GM12891 (cell line): Measurements from ENCODE around the gene RAB1A.

Experiments
- PAX5 ChIP-seq: IDR thresholded peaks from 2 replicates; pipeline ENCODE4 v1.6.1; 2011; ENCODE audit warnings: low read length, moderate library complexity, mild to moderate bottlenecking; ENCODE audit not compliant: insufficient read depth, severe bottlenecking
- POLR2A ChIP-seq: IDR thresholded peaks from 2 replicates; pipeline ENCODE4 v1.6.1; 2011; ENCODE audit warnings: low read depth, low read length, control low read depth
- POLR2AphosphoS5 ChIP-seq: IDR thresholded peaks from 2 replicates; pipeline ENCODE4 v1.6.1; 2011; ENCODE audit warnings: low read depth, low read length, control low read depth
- POU2F2 ChIP-seq: IDR thresholded peaks from 2 replicates; pipeline ENCODE4 v1.6.1; 2011; ENCODE audit warnings: low read depth, mild to moderate bottlenecking, control low read depth, low read length, moderate library complexity
- SPI1 ChIP-seq: IDR thresholded peaks from 2 replicates; pipeline ENCODE4 v1.6.1; 2011; ENCODE audit warnings: low read depth, low read length, control low read depth
- TAF1 ChIP-seq: IDR thresholded peaks from 2 replicates; pipeline ENCODE4 v1.6.1; 2011; ENCODE audit warnings: low read depth, low read length, control low read depth

DNA sequence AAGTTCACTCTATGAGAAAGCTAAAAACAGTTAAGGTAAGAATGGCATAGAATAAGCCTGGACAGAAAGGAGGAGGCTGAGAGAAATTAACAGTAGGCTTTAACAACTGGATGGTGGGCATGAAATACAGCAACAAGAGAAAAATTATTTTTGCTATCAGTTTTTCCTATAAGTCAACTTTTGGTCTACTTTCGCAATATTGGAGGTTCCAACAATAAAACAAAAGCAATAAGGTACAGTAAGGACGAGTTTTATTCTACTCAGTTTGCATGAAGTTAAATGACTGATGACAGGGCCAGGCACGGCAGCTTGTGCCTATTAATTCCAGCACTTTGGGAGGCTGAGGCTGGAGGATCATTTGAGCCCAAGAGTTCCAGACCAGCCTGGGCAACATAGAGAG lies 17.3 kb downstream of the RAB1A start:
- TF ChIP-seq POLR2A = no peak
- TF ChIP-seq POLR2AphosphoS5 = no peak
- TF ChIP-seq SPI1 = no peak
- TF ChIP-seq TAF1 = no peak
- TF ChIP-seq POU2F2 = no peak
- TF ChIP-seq PAX5 = no peak
